MG63 (cell line): ENCODE data around the gene FIG4. TPM values are rescaled to one million over a fixed set of nuclear protein-coding genes. Genes with fewer than 3 reads are reported as not detected.
A peak's percentile ranks its signal among the peaks of the same experiment; 100 is the strongest.
"Not testable (repeated sequence)": the region's sequence is repeated elsewhere in the genome, so short reads cannot be mapped to it uniquely, and the experiment has no call there.

Source experiments
- DNase-seq: peaks from one replicate; pipeline ENCODE4 v3.0.0-alpha.2; 2020
- H3K27me3 ChIP-seq: fragments of 250-450 bp; sonication (Bioruptor Pico); 2 replicates; pipeline ENCODE4 v1.5.1; 2020; ENCODE audit warnings: mild to moderate bottlenecking, moderate library complexity
- H3K36me3 ChIP-seq: fragments of 250-450 bp; sonication (Bioruptor Pico); 2 replicates; pipeline ENCODE4 v1.5.1; 2020; ENCODE audit warnings: mild to moderate bottlenecking, moderate library complexity
- H3K4me3 ChIP-seq: fragments of 250-450 bp; sonication (Bioruptor Pico); 2 replicates; pipeline ENCODE4 v1.5.1; 2020; ENCODE audit warnings: mild to moderate bottlenecking, moderate library complexity
- H3K9me3 ChIP-seq: fragments of 250-450 bp; sonication (Bioruptor Pico); 2 replicates; pipeline ENCODE4 v1.5.1; 2020; ENCODE audit warnings: mild to moderate bottlenecking, moderate library complexity
- total RNA-seq: library from RNA; depleted of rRNA; stranded (reverse); fragments of >200 nt; shearing (Covaris generic); gene quantifications from 2 replicates; pipeline ENCODE4 v1.2.3, GENCODE V29; 2014; ENCODE audit warnings: low replicate concordance

The FIG4 gene
- total RNA-seq, 1 experiment from 2014 or later, result 5.0 TPM

DNA sequence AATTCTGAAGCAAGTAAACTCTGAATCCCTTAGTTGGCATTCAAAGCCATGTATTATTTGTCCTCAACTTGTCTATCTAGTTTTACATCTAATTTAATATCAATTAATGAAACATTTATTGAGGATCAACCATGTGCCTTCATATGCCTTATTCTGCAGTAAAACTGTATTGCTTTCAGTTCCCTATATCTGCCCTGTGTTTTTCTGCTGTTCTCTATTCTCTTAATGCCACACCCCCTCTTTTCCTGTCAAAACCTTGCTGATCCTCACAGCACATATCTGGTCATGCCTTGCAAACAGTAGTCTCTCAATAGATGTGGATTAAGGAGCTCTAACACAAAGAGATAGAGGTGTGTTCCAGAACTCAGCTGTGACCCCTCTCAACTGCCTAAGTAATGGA is 2.0 kb downstream of the FIG4 start:
- no peak for DNase-seq
- H3K36me3 ChIP-seq, result peaks cover 2% of the 10 kb centered on the region; the same call in 1 of the 2 replicates
- H3K9me3 ChIP-seq, result no peaks in the 10 kb centered on the region; the same call in 1 of the 2 replicates
- no peaks in the 10 kb centered on the region for H3K27me3 ChIP-seq
- H3K4me3 ChIP-seq, result no peak overlapping the region

DNA sequence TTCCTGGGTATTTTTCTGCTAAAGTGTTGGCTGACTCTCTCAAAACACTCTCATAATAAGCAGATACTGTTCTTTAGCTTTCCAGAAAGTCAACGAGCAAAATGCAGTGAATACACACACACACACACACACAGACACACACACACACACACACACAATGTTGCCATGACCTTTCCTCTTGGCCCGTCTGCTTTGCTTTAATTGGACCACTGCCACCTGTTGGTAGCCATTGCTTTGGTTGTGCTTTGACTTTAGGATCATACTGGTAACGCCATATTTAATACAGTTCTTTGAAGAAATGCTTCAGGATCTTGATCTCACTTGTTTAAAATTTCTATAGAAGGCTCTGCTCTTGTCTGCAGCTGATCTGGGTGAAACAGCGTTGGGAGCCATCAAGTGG is 4.4 kb downstream of the FIG4 start:
- Histone ChIP-seq H3K4me3 (no peak overlapping the region), H3K27me3 (no peaks in the 10 kb centered on the region), H3K9me3 (no peaks in the 10 kb centered on the region; the same call in 1 of the 2 replicates), H3K36me3 (peaks cover 2% of the 10 kb centered on the region; the same call in 1 of the 2 replicates)
- no peak for DNase-seq

DNA sequence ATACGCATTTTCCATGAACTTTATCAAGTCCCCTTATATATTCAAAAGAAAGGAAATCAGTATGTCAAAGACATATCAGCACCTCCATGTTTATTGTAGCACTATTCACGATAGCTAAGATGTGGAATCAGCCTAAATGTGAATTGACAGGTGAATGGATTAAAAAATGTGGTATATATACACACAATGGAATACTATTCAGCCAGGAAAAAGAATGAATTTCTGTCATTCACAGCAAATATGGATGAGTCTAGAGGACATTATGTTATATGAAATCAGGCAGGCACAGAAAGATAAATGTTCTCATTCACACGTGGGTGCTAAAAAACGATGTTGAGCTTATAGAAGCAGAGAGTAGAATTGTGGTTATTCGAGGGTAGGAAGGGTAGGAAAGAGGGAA is 5.3 kb downstream of the FIG4 start:
- Histone ChIP-seq H3K27me3 (no peaks in the 10 kb centered on the region), H3K4me3 (no peak overlapping the region), H3K36me3 (peaks cover 2% of the 10 kb centered on the region; the same call in 1 of the 2 replicates), H3K9me3 (no peaks in the 10 kb centered on the region; the same call in 1 of the 2 replicates)
- no peak for DNase-seq

DNA sequence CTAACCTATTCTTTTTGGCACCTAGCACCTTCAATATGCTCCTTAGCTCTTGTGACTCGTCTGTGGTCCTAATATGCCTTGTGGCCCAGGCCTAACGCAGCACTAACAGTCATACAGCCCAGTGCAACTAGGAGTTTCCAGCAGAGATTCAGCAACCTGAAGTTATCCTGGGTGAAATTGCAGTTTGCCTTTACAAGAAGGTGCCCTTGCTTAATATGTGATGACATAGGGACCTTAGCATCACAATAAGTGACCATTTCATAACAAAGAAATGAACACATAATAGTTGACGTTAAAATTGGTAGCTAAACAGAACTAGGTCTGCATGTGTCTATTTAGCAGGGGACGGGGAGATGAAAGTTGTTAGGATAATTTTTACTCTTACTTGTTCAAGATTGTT is 10.1 kb downstream of the FIG4 start:
- no peaks in the 10 kb centered on the region for H3K36me3 ChIP-seq
- no peaks in the 10 kb centered on the region for H3K27me3 ChIP-seq
- H3K9me3 ChIP-seq, result no peaks in the 10 kb centered on the region; the same call in 1 of the 2 replicates
- no peak overlapping the region for H3K4me3 ChIP-seq
- DNase-seq, result no peak

DNA sequence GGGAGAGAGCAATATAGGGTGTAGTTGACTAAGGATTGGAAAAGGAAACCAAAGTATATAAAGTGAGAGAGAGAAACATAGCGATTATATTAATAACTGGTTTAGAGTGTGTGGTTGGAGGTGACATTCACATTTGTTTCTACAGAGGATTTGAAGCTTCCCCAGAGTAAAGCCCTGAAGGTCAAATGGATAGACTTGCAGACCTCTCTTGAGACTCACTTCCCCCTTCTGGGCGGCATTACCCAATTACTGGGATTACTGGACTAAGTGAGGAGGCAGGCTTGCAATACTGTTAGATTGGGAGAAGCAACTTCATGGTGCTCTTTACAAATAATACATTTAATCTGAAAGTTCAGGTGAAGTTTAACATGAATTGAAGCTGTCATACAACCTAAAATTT is 10.7 kb downstream of the FIG4 start:
- no peak for DNase-seq
- no peaks in the 10 kb centered on the region for H3K9me3 ChIP-seq

DNA sequence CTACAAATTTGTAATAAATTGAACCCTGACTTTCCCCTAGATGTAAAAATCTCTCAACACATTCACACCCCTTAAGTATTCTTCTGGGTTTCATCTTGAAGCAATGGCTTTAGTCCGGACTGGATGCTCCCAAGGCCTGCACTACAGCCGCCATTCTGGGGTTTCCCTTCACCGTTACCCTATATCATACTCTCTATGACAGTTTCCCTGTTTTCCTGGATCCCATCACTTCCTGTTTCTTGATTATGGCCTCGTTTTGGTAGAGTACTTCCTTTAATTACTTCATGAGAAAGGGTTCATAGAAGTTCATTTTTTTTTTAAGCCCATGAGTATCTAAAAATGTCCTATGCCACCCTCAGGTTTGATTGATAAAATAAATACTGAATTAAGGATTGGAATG is 11.7 kb downstream of the FIG4 start:
- H3K36me3 ChIP-seq, result no peaks in the 10 kb centered on the region
- H3K4me3 ChIP-seq, result no peak overlapping the region
- H3K9me3 ChIP-seq, result no peaks in the 10 kb centered on the region
- no peaks in the 10 kb centered on the region for H3K27me3 ChIP-seq
- no peak for DNase-seq

More for the DNA sequence above, 10.7 kb downstream of the FIG4 start:
- no peaks in the 10 kb centered on the region for H3K27me3 ChIP-seq
- no peaks in the 10 kb centered on the region for H3K36me3 ChIP-seq
- no peak overlapping the region for H3K4me3 ChIP-seq

DNA sequence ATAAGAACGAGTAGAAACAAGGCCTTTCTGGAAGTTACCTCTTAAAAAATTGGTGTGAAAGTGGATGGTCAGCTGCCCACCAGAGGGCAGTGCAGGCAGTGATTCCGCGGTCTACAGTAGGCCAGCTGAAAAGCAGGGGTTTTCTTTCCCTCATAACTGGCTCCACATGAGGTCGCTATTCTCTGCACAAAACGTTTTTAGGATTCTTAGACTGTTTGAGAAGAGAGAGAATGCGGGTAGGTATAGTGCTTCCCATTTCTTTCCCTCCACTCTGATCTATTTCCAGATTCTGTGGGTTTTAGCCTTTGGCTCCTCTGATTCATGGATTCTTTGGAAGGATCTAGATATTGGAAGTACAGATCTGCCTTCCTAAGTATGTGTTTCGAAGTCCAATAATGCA is 14.2 kb downstream of the FIG4 start:
- no peaks in the 10 kb centered on the region for H3K36me3 ChIP-seq
- peaks cover 7% of the 10 kb centered on the region for H3K9me3 ChIP-seq
- H3K27me3 ChIP-seq, result no peaks in the 10 kb centered on the region
- DNase-seq, result peak; percentile 60
- H3K4me3 ChIP-seq, result no peak overlapping the region

DNA sequence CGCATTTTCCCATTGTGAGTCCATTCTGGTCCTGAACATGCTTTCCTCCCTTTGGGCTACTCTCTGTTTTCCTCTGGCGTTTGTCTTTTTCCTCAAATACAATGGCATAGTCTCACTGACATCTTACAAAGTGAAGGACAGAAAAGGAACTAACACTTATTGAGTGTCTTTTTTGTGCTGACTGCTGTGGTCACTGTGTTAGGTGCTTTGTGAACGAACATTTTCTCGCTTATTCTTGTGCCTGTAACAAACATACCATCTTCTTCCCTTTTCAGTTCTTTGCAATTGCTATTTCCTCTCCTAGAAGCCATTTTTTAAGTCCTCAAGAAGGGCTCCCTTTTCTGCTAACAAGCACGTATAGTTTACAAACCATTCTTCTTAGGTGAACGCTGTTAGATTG is 15.4 kb downstream of the FIG4 start:
- H3K36me3 ChIP-seq, result no peaks in the 10 kb centered on the region

DNA sequence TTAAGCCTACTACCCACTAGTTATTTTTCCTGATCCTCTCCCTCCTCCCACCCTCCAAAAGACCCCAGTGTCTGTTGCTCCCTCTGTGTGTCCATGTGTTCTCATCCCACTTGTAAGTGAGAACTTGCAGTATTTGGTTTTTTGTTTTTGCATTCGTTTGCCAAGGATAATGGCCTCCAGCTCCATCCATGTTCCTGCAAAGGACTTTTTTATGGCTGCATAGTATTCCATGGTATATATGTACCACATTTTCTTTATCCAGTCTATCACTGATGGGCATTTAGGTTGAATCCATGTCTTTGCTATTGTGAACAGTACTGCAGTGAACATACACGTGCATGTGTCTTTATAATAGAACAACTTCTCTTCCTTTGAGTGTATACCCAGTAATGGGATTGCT is 17.0 kb downstream of the FIG4 start:
- not testable (repeated sequence) for H3K9me3 ChIP-seq, H3K4me3 ChIP-seq, H3K36me3 ChIP-seq, H3K27me3 ChIP-seq, DNase-seq

More for the DNA sequence above, 15.4 kb downstream of the FIG4 start:
- peaks cover 7% of the 10 kb centered on the region for H3K9me3 ChIP-seq
- no peak for DNase-seq
- no peak overlapping the region for H3K4me3 ChIP-seq
- H3K27me3 ChIP-seq, result no peaks in the 10 kb centered on the region

DNA sequence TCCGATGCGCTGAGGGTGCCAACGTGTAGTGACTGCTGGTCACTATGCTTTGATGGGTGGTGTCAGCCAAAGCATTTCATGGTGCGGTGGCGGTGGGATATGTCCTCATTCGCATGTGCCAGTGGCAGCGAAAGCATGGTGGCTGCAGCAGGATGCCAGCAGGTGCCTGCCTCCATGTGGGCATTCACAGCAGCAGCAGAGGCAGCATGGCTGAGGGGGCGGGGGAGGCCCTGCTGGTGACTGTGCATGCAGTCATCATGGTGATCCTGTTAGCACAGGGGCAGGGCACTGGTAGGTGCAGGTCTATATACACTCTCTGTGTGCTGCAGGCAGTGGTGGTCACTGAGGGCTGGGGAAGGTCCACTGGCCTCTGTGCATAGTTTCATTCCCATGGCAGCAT is 22.0 kb downstream of the FIG4 start:
- H3K9me3 ChIP-seq, result peaks cover 7% of the 10 kb centered on the region
- no peaks in the 10 kb centered on the region for H3K27me3 ChIP-seq
- peak; percentile 38 for DNase-seq
- no peaks in the 10 kb centered on the region for H3K36me3 ChIP-seq
- H3K4me3 ChIP-seq, result no peak overlapping the region

DNA sequence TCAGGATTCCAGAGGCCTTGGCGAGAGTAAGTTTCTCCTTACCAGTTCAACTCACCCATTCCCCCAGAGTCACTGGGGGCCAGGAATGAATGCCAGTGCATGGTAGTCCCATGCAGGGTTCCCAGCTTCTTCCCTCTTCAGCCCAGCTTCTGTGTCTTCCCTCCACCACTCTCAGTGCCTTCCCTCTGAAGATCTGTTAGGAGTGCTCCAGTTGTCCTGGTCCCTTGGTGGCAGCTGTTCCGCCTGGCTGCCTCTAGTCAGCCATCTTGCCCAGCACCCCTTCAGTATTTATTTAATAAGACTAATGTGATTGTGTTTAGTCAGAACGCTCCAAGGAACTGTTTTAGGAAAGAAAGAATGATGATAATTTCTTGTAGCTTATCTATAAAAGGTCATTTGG is 23.1 kb downstream of the FIG4 start:
- Histone ChIP-seq H3K9me3 (peaks cover 4% of the 10 kb centered on the region; the same call in 1 of the 2 replicates), H3K4me3 (no peak overlapping the region), H3K36me3 (no peaks in the 10 kb centered on the region), H3K27me3 (no peaks in the 10 kb centered on the region)
- DNase-seq, result no peak

DNA sequence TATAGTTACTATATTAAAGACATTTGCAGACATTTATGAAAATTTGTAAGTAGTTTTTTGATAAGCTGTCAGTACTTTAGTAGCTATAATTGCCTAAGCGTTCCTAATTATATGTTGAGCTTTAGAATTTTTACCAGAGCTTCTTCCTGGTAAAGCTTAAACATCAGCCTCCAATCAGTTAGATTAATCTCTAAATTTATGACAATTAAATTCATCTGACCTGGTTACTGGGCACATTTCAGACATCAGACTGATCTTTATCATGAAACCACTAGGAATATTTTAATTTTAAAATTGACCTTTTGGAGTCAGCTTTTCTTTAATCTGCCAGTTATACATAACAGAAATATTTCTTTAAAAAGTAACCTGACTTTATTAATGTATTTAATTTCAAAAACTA is 23.5 kb downstream of the FIG4 start:
- Histone ChIP-seq H3K27me3 (no peaks in the 10 kb centered on the region), H3K36me3 (no peaks in the 10 kb centered on the region), H3K9me3 (no peaks in the 10 kb centered on the region), H3K4me3 (no peak overlapping the region)
- no peak for DNase-seq

DNA sequence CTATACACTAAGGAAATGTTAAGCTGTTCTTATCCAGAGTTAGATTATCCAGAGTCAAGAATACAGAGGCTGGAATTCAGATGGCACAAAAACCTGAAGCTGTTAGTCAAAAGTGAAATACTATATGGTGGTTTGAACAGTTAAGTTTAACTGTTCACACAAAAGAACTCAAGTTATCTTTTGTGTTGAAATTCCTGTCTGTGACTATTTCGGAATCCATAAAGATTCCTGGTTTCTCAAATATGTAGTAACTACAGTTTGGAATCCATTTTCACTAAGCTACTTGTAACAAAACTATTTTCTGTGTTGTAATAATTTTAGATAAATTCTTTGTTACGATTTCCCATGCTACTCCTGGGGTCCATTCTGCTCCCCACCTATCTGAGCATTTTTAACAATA is 24.5 kb downstream of the FIG4 start:
- H3K27me3 ChIP-seq, result no peaks in the 10 kb centered on the region
- H3K4me3 ChIP-seq, result no peak overlapping the region
- no peaks in the 10 kb centered on the region for H3K36me3 ChIP-seq
- H3K9me3 ChIP-seq, result no peaks in the 10 kb centered on the region
- DNase-seq, result no peak

DNA sequence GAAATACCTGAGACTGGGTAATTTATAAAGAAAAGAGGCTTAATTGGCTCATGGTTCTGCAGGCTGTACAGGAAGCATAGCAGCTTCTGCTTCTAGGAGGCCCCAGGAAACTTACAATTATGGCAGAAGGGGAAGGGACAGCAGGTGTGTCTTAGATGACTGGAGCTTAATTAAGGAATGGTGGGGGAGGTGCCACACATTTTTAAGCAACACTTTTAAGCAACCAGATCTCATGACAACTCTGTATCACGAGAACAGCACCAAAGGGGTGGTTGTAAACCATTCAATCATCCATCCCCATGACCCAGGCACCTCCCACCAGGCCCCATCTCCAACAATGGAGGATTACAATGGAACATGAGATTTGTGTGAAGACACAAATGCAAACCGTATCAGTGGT is 26.9 kb downstream of the FIG4 start:
- no peaks in the 10 kb centered on the region for H3K36me3 ChIP-seq
- no peaks in the 10 kb centered on the region for H3K9me3 ChIP-seq
- DNase-seq, result no peak
- H3K27me3 ChIP-seq, result no peaks in the 10 kb centered on the region
- H3K4me3 ChIP-seq, result no peak overlapping the region

DNA sequence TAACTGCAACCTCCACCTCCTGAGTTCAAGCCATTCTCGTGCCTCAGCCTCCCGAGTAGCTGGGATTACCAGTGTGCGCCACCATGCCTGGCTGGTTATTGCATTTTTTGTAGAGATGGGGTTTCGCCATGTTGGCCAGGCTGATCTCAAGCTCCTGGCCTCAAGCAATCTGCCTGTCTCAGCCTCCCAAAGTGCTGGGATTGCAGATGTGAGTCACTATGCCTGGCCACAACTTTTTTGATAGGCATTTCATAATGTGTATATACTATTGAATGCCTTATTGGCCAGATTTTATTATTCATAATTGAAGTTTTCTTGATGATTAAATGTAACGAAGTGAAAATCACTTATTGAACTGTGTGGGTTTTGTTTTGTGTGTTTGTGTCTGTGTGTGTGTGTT is 27.9 kb downstream of the FIG4 start:
- no peaks in the 10 kb centered on the region for H3K27me3 ChIP-seq
- no peak for DNase-seq
- no peaks in the 10 kb centered on the region for H3K36me3 ChIP-seq
- no peak overlapping the region for H3K4me3 ChIP-seq
- no peaks in the 10 kb centered on the region for H3K9me3 ChIP-seq

DNA sequence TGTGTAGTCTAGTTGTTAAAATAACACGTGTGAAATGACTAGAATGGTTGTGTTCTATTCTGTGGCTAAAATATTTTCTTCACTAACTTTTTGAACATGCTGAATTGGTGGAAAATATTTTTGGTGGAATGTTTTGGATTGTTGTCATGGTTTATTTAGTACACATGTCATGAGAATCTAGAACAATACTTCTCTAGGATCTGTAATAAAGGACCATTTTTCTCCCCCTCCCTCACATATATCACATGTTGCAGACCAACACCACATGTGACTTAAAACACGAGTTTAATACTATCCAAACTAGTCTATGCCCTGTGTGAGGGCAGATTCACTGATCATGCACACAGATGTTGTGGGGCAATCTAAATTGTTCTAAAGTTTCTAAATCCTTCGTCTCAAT is 29.2 kb downstream of the FIG4 start:
- H3K27me3 ChIP-seq, result no peaks in the 10 kb centered on the region
- H3K36me3 ChIP-seq, result no peaks in the 10 kb centered on the region
- no peak overlapping the region for H3K4me3 ChIP-seq
- no peak for DNase-seq
- no peaks in the 10 kb centered on the region for H3K9me3 ChIP-seq

DNA sequence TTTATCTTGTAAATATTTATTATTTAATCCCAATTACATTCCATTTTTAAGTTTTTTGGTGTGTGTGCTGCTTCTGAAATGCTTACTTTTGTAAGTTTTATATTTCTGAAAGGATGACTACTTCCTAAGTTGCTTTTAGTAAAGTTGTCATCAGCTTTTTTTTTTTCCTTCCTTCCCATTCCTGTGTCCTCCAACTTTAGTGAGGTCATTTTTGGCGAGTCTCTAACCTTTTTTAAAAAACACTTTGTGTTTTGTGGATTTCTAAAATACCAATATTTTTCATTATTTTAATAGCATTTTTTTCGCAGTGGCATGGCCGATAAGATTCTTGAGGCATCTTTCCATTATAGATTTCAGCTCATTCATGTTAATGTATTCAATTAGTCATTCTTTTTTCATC is 30.9 kb downstream of the FIG4 start:
- H3K36me3 ChIP-seq, result no peaks in the 10 kb centered on the region
- no peaks in the 10 kb centered on the region for H3K9me3 ChIP-seq
- H3K4me3 ChIP-seq, result no peak overlapping the region
- no peaks in the 10 kb centered on the region for H3K27me3 ChIP-seq
- DNase-seq, result no peak

DNA sequence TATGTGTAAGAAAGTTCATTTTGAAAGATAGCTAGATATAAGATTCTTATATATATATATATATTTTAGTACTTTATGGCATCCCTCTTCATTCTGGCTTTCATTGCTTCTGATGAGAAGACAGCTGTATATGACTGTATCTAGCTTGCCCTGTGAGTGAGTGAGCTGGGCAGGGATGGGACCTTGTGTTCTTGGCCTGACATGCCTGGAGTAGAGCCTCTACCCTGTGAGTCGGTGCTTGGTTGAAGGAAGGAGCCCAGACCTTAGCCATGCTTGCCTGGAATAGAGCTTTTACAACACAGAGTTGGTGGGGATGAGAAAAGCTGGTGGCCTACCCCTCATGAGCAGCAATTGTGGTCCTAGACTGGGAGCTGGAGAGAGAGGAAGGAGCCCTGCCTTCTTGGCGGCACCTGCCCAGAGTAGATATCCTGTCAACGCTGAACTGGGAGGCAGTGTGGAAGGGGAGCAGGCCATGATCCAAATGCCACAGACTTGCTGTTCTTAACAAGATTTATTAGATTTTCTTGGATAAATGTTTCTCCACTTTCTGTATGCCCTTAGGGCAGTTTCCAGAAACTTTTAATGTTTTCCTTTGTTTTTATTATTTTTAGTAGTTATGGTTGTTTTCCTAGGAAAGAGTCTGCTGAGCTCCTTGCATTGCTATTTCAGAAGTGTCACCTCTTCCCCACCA is 31.6 kb downstream of the FIG4 start:
- H3K9me3 ChIP-seq, result no peaks in the 10 kb centered on the region
- H3K36me3 ChIP-seq, result no peaks in the 10 kb centered on the region
- no peak for DNase-seq
- H3K27me3 ChIP-seq, result no peaks in the 10 kb centered on the region
- no peak overlapping the region for H3K4me3 ChIP-seq
